ENCODE data around the gene SMG7. TPM values are rescaled to one million over a fixed set of nuclear protein-coding genes. Genes with fewer than 3 reads are reported as not detected.

Gene SMG7
- total RNA-seq, 1 donor from 2014 or later: 66.2 TPM

DNA sequence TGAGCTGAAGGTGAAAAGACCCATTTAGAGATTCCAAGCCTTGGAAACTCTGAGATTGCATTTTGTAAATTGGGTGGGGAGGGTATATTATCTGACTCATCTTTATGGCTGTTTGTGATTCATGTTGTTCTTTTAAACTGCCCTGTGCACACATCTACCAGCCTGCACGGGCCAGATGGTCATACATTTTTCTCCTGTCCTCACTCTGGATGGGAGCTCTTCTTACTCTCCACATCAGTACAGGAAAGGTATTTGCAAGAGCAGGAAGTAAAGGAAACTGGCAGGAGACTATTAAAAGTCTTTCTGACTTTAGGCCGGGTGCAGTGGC is 39.8 kb upstream of the SMG7 start:
- H3K27ac Mint-ChIP-seq (ENCODE audit: unreplicated experiment): no peak overlapping the region
- no peaks in the 10 kb centered on the region for H3K4me1 Mint-ChIP-seq (ENCODE audit: low read depth, unreplicated experiment)
- no peak overlapping the region for H3K4me3 Mint-ChIP-seq (ENCODE audit: unreplicated experiment)
- H3K9me3 Mint-ChIP-seq (ENCODE audit: unreplicated experiment): peaks cover 1% of the 10 kb centered on the region
- TF ChIP-seq, protein P1, sequence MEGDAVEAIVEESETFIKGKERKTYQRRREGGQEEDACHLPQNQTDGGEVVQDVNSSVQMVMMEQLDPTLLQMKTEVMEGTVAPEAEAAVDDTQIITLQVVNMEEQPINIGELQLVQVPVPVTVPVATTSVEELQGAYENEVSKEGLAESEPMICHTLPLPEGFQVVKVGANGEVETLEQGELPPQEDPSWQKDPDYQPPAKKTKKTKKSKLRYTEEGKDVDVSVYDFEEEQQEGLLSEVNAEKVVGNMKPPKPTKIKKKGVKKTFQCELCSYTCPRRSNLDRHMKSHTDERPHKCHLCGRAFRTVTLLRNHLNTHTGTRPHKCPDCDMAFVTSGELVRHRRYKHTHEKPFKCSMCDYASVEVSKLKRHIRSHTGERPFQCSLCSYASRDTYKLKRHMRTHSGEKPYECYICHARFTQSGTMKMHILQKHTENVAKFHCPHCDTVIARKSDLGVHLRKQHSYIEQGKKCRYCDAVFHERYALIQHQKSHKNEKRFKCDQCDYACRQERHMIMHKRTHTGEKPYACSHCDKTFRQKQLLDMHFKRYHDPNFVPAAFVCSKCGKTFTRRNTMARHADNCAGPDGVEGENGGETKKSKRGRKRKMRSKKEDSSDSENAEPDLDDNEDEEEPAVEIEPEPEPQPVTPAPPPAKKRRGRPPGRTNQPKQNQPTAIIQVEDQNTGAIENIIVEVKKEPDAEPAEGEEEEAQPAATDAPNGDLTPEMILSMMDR (IDR thresholded peaks at IDR 0.05; ENCODE audit: partially characterized antibody, unreplicated experiment): no peak
- H3K27me3 Mint-ChIP-seq (ENCODE audit: unreplicated experiment): no peaks in the 10 kb centered on the region
- H3K36me3 Mint-ChIP-seq (ENCODE audit: unreplicated experiment): no peaks in the 10 kb centered on the region
- DNase-seq: no peak

DNA sequence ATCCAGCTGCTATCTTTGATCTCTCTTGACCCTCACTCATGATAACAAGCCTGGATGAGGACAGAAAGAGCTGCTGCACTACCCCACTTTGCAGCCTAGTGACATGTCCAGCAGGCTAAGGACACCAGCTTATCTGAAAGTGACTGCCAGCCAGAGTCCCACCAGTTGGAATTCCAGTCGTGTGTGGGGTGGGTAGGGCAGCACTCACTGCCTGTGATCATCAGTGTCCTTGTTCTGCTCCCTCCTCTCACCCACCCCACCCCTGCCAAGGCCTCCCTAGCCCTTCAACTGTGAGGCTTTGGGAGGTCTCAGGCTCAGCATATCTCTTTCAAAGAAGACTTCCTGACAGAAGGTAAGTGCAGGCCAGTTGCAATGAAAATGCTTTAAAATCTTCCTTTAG is 38.6 kb upstream of the SMG7 start:
- Mint-ChIP-seq H3K4me3 (ENCODE audit: unreplicated experiment) (no peak overlapping the region), H3K27ac (ENCODE audit: unreplicated experiment) (no peak overlapping the region), H3K9me3 (ENCODE audit: unreplicated experiment) (peaks cover 1% of the 10 kb centered on the region), H3K27me3 (ENCODE audit: unreplicated experiment) (no peaks in the 10 kb centered on the region), H3K4me1 (ENCODE audit: low read depth, unreplicated experiment) (no peaks in the 10 kb centered on the region), H3K36me3 (ENCODE audit: unreplicated experiment) (no peaks in the 10 kb centered on the region)
- no peak for DNase-seq
- TF ChIP-seq, protein P1 (IDR thresholded peaks at IDR 0.05; ENCODE audit: partially characterized antibody, unreplicated experiment): no peak

DNA sequence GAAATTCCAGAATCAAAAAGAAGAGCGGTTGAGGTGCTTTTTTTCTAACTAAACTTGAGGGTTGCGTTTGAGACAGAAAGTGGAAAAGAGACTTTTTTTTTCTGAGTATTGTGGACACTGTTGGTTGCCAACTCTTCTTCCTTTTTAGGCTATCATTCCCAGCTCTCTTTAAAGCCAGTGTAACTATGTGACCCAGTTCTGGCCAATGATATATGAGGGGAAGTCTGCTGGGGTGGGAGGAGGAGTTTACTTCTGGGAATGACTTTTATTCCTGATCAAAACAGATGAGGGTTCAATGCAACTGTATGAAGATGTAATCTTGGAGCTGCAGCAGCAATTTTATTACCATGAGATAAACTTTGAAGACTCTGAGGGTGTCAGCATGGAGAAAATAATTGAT is 36.8 kb upstream of the SMG7 start:
- Mint-ChIP-seq H3K9me3 (ENCODE audit: unreplicated experiment) (peaks cover 1% of the 10 kb centered on the region), H3K27ac (ENCODE audit: unreplicated experiment) (no peak overlapping the region), H3K4me3 (ENCODE audit: unreplicated experiment) (no peak overlapping the region), H3K36me3 (ENCODE audit: unreplicated experiment) (no peaks in the 10 kb centered on the region), H3K4me1 (ENCODE audit: low read depth, unreplicated experiment) (no peaks in the 10 kb centered on the region), H3K27me3 (ENCODE audit: unreplicated experiment) (no peaks in the 10 kb centered on the region)
- no peak for DNase-seq
- TF ChIP-seq, protein P1 (IDR thresholded peaks at IDR 0.05; ENCODE audit: partially characterized antibody, unreplicated experiment): no peak

DNA sequence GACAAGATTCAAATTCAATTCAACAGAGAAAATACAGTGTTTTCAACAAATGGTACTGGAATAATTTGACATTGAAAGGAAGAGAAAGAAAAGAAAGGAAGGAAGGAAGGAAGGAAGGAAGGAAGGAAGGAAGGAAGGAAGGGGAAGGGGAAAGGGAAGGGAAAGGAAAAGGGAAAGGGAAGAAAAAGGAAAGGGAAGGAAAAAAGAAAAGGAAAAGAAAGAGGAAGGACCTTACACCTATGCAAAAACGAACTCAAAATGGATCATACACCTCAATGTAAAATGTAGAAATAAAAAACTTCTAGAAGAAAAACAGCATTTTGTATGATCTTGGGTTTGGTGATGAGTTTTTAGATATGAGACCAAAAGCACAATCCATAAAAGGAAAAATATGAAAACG is 34.2 kb upstream of the SMG7 start:
- H3K4me3 Mint-ChIP-seq (ENCODE audit: unreplicated experiment): no peak overlapping the region
- peaks cover 14% of the 10 kb centered on the region for H3K4me1 Mint-ChIP-seq (ENCODE audit: low read depth, unreplicated experiment)
- no peaks in the 10 kb centered on the region for H3K9me3 Mint-ChIP-seq (ENCODE audit: unreplicated experiment)
- TF ChIP-seq, protein P1 (IDR thresholded peaks at IDR 0.05; ENCODE audit: partially characterized antibody, unreplicated experiment): no peak
- H3K27ac Mint-ChIP-seq (ENCODE audit: unreplicated experiment): no peak overlapping the region
- no peaks in the 10 kb centered on the region for H3K36me3 Mint-ChIP-seq (ENCODE audit: unreplicated experiment)
- peaks cover 2% of the 10 kb centered on the region for H3K27me3 Mint-ChIP-seq (ENCODE audit: unreplicated experiment)
- no peak for DNase-seq

DNA sequence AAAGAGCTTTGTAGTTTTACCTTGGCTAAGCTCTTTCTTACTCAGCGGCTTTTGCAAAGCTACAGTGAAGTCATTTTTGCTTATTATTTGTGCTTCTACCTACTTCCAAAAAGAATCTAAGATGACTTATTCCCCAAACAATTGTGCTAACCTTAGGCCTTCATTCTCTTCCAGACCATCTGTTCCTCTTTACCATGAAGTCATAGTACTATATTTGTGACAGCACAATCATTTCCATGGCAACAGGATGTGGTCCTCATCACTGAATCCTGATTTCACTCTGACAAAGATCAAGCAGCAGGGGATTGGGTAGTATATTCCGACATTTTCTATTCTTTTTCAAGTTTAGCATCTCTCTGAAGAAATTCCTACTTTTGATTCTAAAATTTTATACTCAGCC is 29.3 kb upstream of the SMG7 start:
- H3K27me3 Mint-ChIP-seq (ENCODE audit: unreplicated experiment): peaks cover 4% of the 10 kb centered on the region
- H3K4me1 Mint-ChIP-seq (ENCODE audit: low read depth, unreplicated experiment): peaks cover 32% of the 10 kb centered on the region
- TF ChIP-seq, protein P1 (IDR thresholded peaks at IDR 0.05; ENCODE audit: partially characterized antibody, unreplicated experiment): no peak
- no peaks in the 10 kb centered on the region for H3K36me3 Mint-ChIP-seq (ENCODE audit: unreplicated experiment)
- peak overlapping the region; percentile 74 for H3K4me3 Mint-ChIP-seq (ENCODE audit: unreplicated experiment)
- H3K27ac Mint-ChIP-seq (ENCODE audit: unreplicated experiment): peak overlapping the region; percentile 88
- no peaks in the 10 kb centered on the region for H3K9me3 Mint-ChIP-seq (ENCODE audit: unreplicated experiment)
- no peak for DNase-seq
